NCI-H128 (cell line): ENCODE data around the gene POU2AF1.

Experiments used
- DNase-seq: peaks from one replicate; lab custom pipeline; 2025; ENCODE audit not compliant: unreplicated experiment; lab: John Stamatoyannopoulos, UW

The POU2AF1 gene

DNA sequence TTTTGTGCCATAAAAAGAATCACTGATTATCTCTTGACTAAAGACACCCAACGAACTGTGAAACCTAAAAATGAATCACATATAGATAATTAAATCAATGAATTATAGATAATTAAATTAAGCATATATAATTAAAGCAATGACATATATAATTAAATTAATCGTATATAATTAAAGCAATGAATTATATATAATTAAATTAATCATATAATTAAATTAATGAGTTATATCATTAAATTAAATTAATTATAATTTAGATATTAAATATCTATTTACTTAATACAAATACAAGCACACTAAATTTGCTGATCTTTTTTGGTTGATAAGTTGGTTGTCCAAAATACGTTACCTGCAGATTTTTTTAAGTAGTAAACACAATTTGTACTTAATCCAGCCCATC is 30.9 kb downstream of the POU2AF1 start:
- DNase-seq: no peak

DNA sequence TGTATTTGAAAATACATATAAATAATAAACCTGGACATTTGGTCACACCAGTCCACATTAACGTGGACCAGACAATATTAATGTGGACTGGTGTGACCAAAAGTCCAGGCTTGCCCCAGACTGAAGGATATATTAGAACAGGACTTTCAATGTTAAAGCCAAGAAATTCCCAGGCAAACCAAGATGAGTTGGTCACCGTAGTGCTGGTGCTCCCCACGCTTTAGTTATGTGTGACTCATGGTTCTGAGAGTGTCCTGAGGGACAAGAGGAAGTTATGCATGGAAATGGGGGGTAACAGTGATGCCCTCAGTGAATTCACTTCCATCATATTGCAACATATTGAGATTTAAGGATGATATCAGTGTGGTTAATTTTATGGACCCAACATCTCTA is 31.4 kb downstream of the POU2AF1 start:
- DNase-seq: no peak

DNA sequence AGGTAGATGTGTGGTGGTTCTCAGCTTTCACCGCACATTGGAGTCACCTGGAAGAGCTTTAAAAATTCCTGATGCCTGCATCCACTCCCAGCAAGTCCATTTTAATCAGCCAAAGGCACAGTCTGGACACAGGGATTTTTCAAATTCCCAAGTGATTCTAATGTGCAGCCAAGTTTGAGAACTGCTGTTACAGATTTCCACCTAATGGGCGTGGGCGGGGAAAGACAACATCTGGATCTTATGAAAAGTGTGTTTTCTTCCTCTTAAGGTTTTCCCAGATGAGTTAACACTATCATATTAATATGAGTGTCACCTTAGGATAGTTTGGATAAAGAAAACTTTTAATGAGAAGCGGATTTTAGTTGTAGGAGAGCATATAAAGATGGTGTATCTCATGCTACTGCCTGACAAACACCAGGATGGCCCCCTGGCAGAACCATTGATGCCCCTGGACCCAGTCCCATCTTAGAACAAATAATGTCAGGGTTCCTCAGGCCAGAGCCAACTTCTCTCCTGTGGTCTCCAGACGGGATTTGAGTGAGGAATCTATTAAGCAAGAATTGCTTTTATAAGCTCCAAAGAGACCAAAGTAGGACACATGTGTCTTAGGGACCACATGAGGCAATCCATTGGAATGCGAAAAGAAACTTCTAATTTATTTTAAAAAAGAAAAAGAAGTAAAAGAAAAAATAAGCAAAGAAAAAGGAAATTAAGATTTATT is 31.9 kb downstream of the POU2AF1 start:
- DNase-seq: no peak

DNA sequence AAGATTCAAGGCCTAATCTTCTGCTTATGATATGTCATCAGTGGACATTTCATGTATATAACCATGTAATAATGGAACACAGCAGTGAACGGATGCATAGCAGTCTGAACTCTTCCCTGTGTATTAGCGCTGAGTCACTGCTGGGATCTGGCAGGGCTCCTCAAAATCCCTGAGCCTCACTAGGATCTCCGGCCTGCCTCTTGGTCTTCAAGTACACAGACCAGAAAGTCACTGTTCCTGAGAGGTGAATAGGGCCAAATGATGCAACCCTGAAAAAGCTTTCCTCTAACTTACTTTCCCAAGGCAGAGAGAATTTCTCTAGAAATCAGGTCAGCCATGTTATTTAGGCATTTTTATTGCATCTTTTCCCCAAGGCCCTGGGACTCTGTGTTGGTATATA is 35.0 kb downstream of the POU2AF1 start:
- no peak for DNase-seq

DNA sequence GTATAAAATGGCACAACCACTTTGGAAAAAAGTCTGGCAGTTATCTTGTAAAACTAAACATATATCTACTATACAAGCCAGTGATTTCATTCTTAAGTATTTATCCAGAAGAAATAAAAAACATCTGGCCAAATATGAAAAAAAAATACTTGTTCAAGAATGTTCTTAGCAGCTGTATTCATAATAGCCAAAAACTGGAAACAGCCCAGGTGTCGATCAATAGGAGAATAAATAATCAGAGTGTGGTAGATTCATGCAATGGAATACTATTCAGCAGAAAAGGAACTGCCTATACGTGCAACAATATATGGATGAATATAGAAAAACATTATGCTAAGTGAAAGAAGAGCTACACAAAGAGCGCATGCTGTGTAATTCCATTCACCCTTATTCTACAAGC is 36.7 kb downstream of the POU2AF1 start:
- DNase-seq: no peak

DNA sequence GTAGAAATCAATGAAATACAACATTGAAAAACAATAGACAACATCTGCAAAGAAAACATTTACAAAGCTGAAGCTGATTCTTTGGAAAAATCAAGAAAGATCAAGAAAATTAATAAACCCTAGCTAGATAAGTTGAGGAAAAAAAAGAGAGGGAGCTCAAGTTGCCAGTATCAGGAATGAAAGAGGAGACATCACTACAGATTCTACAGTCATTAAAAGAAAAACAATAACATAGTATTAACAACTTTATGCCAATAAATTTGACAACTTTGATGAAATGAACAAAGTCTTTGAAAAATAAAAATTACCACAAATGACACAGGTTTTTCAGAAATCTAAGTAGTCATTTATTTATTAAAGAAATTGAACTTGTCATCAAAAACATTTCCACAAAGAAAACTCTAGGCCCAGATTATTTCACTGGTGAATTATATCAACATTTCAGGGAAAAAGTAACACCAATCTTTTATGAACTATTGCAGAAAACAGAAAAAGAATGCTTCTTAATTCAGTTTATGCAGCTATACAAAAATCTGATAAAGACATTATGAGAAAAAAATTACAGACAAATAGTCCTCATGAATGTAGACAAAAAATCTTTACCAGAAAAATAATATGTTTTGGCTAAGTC is 39.2 kb downstream of the POU2AF1 start:
- DNase-seq: no peak

DNA sequence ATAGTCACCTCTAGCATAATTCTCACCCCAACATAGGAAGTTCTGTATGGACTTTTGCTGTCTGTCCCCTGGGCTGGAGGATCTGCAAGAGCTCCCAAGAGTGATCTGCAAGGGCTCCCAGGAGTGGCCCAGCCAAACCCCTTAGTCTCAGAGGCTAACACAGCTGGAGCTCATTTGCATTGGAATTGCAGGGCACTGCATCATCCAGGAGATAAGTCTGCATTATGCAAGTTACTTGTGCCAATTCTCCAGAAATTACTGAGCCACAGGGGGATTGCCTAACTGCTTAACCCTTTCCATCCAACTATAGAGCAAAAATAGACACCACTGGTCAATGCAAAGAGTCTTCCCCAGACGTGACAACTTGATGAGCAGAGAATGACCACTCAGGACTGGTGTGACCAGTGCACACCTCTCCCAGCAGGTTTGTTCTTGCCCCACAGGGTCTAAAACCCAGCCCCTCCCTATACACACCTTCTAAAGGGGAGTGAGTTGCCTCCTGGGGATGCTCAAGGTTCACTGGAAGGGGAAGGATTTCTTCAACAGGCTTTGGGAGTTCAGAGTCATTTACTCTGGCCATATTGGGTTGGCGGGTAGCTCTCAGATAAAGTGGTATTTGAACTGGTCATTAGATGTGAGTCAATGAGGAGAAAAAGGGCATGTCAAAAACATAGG is 42.4 kb downstream of the POU2AF1 start:
- no peak for DNase-seq

DNA sequence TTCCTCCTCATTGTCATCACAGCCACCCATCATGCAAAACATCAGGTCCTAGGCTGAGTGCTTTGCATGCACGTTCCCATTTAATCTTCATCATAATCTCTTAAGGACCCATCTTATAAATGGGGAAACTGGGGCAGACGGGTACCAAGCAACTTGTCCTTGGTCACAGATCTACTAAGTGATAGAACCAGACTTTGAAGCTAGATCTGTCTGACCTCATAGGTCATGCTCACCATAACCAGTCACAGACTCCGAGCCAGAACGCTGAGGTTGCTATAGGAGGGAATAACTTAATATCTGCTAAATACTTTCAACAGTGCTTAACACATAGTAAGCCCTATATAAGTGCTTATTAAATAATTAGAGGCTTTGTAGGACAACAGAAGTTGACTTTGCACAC is 43.0 kb downstream of the POU2AF1 start:
- DNase-seq: no peak

DNA sequence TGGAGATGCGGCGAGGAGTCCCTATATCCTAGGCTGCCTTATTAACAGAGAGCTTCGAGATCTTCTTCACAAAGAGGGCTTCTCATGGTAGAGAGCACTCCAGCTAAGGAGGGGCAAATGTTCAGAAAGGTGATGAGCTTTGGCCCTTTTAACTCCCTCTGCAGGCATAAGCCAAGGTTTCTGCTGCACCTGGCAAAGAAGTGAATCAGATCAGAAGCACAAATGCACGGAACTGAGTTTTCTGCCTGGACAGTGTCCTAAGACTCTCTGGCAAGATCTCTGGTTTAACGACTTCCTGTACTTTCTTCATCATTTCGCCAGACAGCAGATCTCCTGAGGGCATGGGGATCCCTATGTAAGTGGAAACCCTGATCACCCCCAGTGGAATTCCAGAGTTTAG is 43.5 kb downstream of the POU2AF1 start:
- DNase-seq: no peak

DNA sequence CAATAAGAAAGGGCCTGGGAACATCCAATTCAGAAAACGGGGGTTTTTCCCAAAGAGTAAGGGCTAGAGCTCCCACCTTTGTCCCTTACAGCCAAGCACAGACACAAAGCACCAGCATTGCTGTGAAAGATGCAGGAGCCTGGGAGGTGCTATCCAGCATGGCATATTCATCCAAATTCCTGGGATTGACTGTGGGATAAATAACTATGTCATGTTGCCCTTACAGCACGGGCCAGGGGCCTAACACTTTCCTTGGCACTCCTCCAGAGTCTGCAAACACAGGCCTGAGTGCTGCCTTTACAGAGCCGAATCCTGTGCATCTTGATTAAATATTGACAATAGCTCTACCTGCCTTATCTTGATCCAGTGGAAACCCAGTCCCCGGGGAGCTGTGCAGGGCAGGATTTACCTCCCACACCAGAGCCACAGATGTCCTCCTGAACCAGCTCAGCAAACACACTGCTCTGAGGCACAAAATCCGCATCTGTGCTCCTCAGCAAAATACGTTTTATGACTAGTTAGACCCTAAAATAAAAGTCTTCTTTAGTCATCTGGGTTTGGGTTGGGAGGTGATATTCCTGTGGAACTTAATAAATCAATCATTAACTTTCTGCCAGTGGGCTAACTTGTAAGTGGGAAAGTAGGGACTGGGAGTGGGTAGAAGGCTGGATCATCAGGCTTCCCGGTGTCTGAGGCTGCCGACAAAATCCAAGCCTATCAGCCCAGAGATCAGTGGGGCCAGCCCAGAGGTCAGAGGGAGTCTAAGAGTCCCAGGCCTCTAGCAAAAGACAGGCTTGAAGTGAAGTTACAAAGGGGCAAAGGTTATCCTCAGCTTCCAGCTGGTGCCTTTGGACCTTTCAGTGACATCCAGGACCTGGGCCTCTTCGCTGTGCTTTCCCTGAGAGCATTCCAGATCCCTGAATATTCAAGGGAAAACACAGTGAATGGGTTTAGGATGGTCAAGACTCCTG is 44.3 kb downstream of the POU2AF1 start:
- no peak for DNase-seq

DNA sequence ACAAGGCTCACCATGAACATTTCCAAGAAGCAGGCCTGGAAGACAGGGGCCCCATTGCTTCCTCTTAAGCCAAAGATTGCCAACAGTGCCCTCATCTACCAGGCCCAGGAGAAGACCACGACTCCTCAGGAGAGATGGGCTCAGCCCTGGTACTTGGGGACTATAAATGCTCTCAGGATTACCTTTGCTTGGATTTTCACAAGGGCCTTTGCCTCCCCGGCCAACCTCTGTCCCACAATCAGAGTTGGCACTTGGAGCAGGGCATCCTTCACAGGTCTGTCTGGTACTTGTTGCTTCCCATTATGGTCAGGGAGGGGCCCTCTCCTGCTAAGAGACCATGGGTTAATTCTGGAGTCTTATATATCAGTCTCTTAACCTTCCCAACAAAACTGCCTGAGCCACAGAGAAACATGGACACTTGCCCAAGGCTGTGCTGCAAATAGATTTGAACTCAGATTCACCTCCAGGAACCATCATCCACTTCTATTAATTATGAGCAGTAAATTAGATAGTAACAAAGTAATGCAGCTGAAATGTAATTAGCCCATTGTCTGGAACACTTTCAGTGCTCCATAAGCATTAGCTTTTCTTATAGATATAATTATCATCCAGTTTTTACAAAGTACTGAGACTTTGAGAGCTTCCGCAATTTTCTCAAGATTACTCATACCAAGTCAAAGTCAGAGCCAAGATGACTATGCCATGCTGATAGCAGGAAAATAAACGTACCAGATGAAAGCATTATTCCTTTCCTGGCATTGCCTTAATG is 47.2 kb downstream of the POU2AF1 start:
- DNase-seq: no peak

DNA sequence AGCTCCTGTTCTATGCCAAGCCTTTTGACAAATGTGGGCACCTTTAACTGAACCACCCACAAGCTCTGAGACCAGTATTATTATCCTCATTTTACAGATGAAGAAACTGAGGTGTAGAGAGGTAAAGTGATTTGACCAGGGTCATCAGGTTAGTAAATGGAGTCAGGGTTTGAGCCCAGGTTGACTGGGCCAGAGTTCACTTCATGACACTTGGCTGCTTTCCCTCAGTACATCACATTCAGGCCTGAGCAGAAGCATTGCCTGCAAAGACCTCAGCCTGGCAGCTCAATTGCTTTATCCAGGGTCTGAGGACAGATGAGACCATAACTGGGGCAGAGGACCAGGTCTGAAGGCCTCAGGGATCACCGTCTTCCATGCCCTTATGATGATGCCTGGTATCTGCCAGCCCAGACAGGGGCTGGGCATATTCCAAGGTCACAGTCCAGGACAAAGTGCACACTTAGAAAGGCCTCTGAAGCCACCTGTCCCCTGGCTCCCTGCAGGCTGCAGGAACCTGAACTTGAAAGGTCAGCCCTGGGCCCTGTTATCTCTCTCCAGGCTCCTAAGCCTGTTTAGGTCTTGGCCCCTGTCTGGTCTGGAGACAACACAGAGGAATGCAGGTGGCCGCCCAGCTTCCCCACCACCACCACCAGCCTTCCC is 48.7 kb downstream of the POU2AF1 start:
- no peak for DNase-seq

DNA sequence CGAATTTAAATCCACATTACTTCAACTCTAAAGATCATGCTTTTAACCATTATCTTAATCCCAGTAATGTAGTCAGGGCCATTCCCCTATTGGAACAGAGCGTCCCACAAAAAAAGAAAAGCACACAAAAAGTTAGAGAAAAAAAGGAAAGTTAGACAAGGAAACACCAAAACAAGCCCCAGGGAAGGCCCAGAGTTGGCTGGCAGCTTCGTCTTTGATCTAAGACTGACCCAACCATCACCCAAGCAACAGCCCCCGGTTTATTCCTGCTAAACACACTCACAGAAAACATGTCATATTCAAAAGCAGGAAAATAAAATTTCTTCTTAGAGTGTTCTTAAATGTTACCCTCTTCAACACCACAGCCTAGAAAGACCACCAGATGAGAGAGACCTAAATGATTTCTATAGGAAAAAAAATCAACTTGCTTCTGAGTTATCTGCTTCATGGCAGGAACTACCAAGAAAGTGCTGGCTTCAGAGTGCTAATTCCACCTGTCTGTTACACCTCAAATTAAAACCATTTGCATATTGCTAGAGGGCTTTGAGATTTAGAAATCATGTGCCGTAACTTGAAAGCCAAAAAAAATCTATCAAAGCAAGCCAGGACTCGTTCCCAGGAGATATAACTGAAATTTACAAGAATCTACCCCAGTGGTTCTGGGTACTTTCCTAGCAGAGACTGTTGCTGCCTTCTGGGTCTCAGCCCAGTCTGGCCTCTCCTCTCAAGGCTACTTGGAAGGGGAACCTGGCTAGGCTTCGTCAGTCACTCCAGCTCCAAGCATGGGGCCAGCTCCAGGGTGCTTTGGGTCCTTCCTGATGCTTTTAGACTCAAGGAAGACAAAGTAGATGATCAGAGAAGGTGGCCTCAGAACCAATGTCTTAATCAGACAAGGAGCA is 49.5 kb downstream of the POU2AF1 start:
- no peak for DNase-seq

DNA sequence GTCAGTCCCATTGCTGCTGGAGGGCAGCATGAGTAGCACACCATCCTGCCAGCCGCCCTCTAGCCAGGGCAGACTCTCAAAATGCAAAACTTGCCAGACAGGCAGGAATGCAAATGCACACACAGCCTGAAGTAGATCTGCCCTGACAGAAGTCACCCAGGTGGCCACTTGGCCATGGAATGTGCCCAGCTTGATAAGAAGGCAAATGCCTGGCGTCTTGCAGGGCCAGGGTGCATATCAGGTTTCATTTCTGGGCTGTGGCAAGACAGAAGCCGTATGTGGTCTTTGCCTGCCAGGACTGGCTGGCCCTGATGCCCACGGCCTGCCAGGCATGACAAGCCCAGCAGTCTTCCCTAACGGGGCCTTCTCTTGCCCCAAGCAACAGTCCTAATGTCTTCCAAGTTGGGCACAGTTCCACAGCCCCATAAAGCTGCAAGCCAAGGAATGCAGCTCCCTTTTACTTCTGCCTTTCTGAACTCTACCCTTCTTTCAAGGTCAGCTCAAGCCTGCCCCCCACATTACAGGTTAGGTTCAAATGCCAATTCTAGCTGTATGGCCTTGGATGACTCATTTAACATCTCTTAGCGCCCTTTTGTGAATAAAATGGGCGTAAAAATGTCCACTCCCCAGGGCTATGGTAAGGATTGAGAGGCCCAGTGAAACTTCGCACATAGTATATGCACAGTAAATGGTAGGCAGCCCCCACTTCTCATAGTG is 51.0 kb downstream of the POU2AF1 start:
- DNase-seq: no peak

DNA sequence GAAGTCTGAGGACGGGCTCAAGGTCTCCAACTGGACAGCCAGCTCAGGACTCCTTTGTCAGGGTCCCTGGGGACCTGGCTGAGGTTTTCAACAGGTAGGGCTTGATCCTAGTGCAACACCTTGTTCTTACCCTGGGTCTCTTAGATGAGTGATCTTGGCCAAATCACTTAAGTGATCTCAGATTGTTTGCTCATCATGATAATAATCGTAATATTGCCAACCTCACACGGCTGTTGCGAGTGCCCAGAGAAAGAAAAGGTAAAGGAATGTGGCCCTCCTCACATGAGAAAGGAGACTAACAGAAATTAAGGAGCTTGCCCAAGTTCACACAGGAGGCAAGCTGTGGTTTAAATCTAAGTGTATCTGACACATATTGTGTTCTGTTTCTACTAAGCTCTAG is 52.3 kb downstream of the POU2AF1 start:
- DNase-seq: no peak

DNA sequence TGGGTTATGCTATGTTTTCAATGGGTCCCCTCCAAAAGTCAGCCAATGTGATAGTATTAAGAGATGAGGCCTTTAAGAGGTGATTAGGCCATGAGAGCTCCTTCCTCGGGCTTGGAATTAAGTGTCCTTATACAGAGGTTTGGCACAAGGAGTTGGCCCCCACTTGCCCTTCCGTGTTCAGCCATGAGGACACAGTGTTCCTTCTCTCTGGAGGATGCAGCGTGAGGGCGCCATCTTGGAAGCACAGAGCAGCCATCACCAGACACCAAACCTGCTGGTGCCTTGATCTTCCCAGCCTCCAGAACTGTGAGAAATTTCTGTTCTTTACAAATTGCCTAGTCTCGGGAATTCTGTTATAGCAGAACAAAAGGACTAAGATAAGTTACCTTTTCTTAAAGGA is 53.8 kb downstream of the POU2AF1 start:
- no peak for DNase-seq

DNA sequence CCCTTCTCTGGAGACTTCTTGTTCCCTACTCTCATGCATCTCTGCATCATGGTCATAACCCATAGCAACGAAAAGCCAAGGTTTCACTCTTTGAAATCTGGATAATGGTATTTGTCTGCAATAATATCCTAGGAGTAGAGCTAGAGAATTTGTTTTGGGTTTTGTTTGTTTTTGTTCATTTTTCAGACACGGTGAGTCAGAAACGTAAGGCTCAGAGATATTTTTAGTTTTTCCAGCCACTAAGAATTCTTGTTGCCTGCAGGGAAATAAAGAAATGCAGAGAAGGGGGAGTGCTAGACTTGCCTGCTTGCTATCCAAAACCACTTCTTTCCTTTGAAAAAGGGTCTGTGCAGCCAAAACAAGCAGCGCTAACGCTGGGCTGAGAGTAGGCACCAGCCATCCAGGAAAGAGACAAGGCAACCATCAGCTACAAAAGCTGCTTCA is 54.8 kb downstream of the POU2AF1 start:
- DNase-seq: no peak

DNA sequence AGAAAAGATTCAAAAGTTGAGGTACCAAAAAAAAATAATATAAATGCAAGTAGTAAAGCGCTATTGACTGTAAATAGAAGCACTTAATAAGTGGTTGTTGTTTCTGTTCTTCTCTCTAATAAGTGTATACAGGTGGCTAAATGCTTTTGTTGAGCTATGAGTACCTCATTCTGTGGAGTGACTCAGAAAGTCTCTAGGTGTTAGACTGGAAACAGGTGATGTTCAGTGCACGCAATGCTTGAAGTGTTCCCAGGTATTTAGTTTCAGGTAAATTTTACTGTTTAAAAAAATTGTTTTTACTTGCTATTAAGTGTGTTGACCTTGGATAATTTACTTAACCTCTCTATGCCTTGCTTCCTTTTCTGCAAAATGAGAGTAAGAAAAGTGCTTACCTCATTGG is 56.5 kb downstream of the POU2AF1 start:
- DNase-seq: no peak
